ENCODE data around the gene PRSS12. TPM values are rescaled to one million over a fixed set of nuclear protein-coding genes. Genes with fewer than 3 reads are reported as not detected.

The PRSS12 gene
- total and polyA plus RNA-seq, 2 experiments from 2014 or later: 0.42 to 0.48 TPM

GRCh38 chr4:118322831-118323502, 29.8 kb downstream of the PRSS12 start:
- no peaks in the 10 kb centered on the region for H3K27me3 ChIP-seq
- no peaks in the 10 kb centered on the region for H3K9me3 ChIP-seq (ENCODE audit: low read depth)
- no peaks in the 10 kb centered on the region for H3K36me3 ChIP-seq
- TF ChIP-seq CTCF (IDR thresholded peaks at IDR 0.05; ENCODE audit: low read depth, low read length): no peak
- H3K4me3 ChIP-seq: no peak overlapping the region
- peaks cover 6% of the 10 kb centered on the region for H3K4me1 ChIP-seq (ENCODE audit: low read depth)
- no peak for DNase-seq (ENCODE audit: low read depth in 1 of 2, low spot score in 1 of 2)
- H3K27ac ChIP-seq: no peak overlapping the region

- peaks cover 6% of the 10 kb centered on the region for H3K4me1 ChIP-seq (ENCODE audit: low read depth)
- no peak overlapping the region for H3K27ac ChIP-seq
- H3K36me3 ChIP-seq: no peaks in the 10 kb centered on the region
- H3K4me3 ChIP-seq: no peak overlapping the region
- H3K27me3 ChIP-seq: no peaks in the 10 kb centered on the region
- H3K9me3 ChIP-seq (ENCODE audit: low read depth): no peaks in the 10 kb centered on the region
- DNase-seq (ENCODE audit: low read depth in 1 of 2, low spot score in 1 of 2): no peak
- no peak for TF ChIP-seq CTCF (IDR thresholded peaks at IDR 0.05; ENCODE audit: low read depth, low read length)
These were observed 33.9 kb downstream of the PRSS12 start for GRCh38 chr4:118318931-118319330.

GRCh38 chr4:118317691-118318090, 35.1 kb downstream of the PRSS12 start:
- Histone ChIP-seq H3K27ac (no peak overlapping the region), H3K36me3 (no peaks in the 10 kb centered on the region), H3K27me3 (no peaks in the 10 kb centered on the region), H3K9me3 (ENCODE audit: low read depth) (no peaks in the 10 kb centered on the region), H3K4me3 (no peak overlapping the region), H3K4me1 (ENCODE audit: low read depth) (peaks cover under 1% of the 10 kb centered on the region)
- no peak for DNase-seq (ENCODE audit: low read depth in 1 of 2, low spot score in 1 of 2)
- no peak for TF ChIP-seq CTCF (IDR thresholded peaks at IDR 0.05; ENCODE audit: low read depth, low read length)

- no peaks in the 10 kb centered on the region for H3K36me3 ChIP-seq
These were observed 38.6 kb downstream of the PRSS12 start for GRCh38 chr4:118314221-118314620.

GRCh38 chr4:118313098-118313497, 39.7 kb downstream of the PRSS12 start:
- Histone ChIP-seq H3K36me3 (no peaks in the 10 kb centered on the region), H3K27me3 (no peaks in the 10 kb centered on the region), H3K4me3 (no peak overlapping the region), H3K27ac (no peak overlapping the region), H3K9me3 (ENCODE audit: low read depth) (no peaks in the 10 kb centered on the region), H3K4me1 (ENCODE audit: low read depth) (peaks cover 4% of the 10 kb centered on the region)
- no peak for DNase-seq (ENCODE audit: low read depth in 1 of 2, low spot score in 1 of 2)
- TF ChIP-seq CTCF (IDR thresholded peaks at IDR 0.05; ENCODE audit: low read depth, low read length): no peak

More at GRCh38 chr4:118314221-118314620, 38.6 kb downstream of the PRSS12 start:
- Histone ChIP-seq H3K27me3 (no peaks in the 10 kb centered on the region), H3K27ac (no peak overlapping the region), H3K4me3 (no peak overlapping the region), H3K4me1 (ENCODE audit: low read depth) (no peaks in the 10 kb centered on the region), H3K9me3 (ENCODE audit: low read depth) (no peaks in the 10 kb centered on the region)
- no peak for TF ChIP-seq CTCF (IDR thresholded peaks at IDR 0.05; ENCODE audit: low read depth, low read length)
- DNase-seq (ENCODE audit: low read depth in 1 of 2, low spot score in 1 of 2): no peak

Data from cardiac muscle cell (in vitro differentiated cells and primary cell).